D721Med (cell line): ENCODE measurements around the gene EXOSC7.

ENCODE experiments used
- DNase-seq: peaks from one replicate; pipeline ENCODE4 v3.0.0; 2011; ENCODE audit warnings: low spot score; ENCODE audit not compliant: insufficient read length
- FAIRE-seq: peaks from 2 replicates; lab custom pipeline; 2011; peaks lifted over from hg19 to GRCh38; lab: Jason Lieb, UNC
- TF ChIP-seq, protein P1 (sequence below): IDR thresholded peaks from 2 replicates; pipeline ENCODE4 v1.5.1; 2012; ENCODE audit warnings: mild to moderate bottlenecking, control low read depth; ENCODE audit not compliant: insufficient read depth; ENCODE audit errors: missing control alignments

The EXOSC7 gene

GRCh38 chr3:45002139-45002660, 26.2 kb downstream of the EXOSC7 start:
- TF ChIP-seq, protein P1, sequence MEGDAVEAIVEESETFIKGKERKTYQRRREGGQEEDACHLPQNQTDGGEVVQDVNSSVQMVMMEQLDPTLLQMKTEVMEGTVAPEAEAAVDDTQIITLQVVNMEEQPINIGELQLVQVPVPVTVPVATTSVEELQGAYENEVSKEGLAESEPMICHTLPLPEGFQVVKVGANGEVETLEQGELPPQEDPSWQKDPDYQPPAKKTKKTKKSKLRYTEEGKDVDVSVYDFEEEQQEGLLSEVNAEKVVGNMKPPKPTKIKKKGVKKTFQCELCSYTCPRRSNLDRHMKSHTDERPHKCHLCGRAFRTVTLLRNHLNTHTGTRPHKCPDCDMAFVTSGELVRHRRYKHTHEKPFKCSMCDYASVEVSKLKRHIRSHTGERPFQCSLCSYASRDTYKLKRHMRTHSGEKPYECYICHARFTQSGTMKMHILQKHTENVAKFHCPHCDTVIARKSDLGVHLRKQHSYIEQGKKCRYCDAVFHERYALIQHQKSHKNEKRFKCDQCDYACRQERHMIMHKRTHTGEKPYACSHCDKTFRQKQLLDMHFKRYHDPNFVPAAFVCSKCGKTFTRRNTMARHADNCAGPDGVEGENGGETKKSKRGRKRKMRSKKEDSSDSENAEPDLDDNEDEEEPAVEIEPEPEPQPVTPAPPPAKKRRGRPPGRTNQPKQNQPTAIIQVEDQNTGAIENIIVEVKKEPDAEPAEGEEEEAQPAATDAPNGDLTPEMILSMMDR, result no peak
- DNase-seq, result no peak
- no peak for FAIRE-seq

- no peak for DNase-seq
- TF ChIP-seq, protein P1, result no peak
- no peak for FAIRE-seq
Observed at GRCh38 chr3:45002720-45003119, 26.7 kb downstream of the EXOSC7 start.

- no peak for DNase-seq
- TF ChIP-seq, protein P1, result no peak
- no peak for FAIRE-seq
Observed at GRCh38 chr3:45003406-45003805, 27.4 kb downstream of the EXOSC7 start.

DNA sequence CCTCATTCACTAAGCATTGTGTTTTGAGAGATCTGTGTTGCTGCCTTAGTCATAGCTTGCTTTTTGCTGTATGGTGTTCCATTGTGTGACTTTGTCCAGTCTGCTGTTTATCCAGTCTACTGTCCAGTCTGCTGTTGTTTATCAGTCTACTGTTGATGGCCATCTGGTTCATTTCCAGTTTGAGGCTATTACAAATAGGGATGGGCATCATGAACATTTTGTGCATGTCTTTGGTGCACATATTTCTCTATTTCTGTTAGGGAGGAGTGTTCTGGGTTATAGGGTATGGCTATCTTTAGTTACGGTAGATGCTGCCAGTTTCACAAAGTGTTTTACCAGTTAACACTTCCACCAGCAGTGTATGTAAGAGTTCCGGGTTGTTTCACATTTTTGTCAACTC, 27.8 kb downstream of the EXOSC7 start:
- TF ChIP-seq, protein P1, result no peak
- FAIRE-seq, result no peak
- DNase-seq, result no peak

DNA sequence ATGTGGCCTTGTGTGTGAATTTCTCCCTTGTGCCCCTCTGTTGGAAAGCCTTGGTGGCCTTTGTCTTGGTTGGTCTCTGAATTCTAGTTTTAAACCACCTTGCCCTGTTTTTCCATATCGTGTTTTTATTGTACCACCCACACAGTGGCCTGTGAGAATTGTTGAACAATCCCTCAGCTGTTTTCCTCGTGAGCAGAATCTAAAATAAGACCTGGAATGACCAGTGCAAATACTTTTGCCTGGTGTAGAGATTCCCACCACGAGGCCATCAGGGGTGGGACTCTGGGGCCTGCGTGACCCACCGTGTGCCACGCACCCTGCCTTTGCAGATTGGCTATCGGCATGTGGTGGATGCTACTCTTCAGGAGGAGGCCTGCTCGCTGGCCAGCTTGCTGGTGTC, 31.0 kb downstream of the EXOSC7 start:
- TF ChIP-seq, protein P1, result no peak
- no peak for DNase-seq
- no peak for FAIRE-seq

- TF ChIP-seq, protein P1, result no peak
- DNase-seq, result no peak
- FAIRE-seq, result no peak
Observed at GRCh38 chr3:45008117-45008516, 32.1 kb downstream of the EXOSC7 start.

- no peak for FAIRE-seq
- no peak for DNase-seq
- TF ChIP-seq, protein P1, result no peak
Observed at GRCh38 chr3:45009868-45010267, 33.8 kb downstream of the EXOSC7 start.
